Neural cell (in vitro differentiated cells): Measurements from ENCODE around the gene SUPT3H. TPM values are rescaled to one million over a fixed set of nuclear protein-coding genes. Genes with fewer than 3 reads are reported as not detected.

ENCODE experiments used
- H2AFZ ChIP-seq: fragments of 200-600, 300-800 bp; sonication (generic), shearing (Covaris generic); 2 replicates; pipeline ENCODE4 v1.6.0; 2014; ENCODE audit warnings: low read depth, mild to moderate bottlenecking, antibody characterized with exemption, low read length, moderate library complexity
- H3F3A ChIP-seq: fragments of 200-600 bp; shearing (Covaris generic); 2 replicates; pipeline ENCODE4 v1.6.1; 2016; ENCODE audit warnings: mild to moderate bottlenecking, moderate library complexity, mixed read lengths, antibody characterized with exemption, low read length; ENCODE audit not compliant: insufficient read depth, poor library complexity, severe bottlenecking
- H3K27ac ChIP-seq: fragments of 200-600, 300-800 bp; sonication (generic), shearing (Covaris generic); 2 replicates; pipeline ENCODE4 v1.5.1; 2014; ENCODE audit warnings: mild to moderate bottlenecking, low read length, moderate library complexity
- H3K27me3 ChIP-seq: fragments of 300-800, 200-600 bp; sonication (generic), shearing (Covaris generic); 2 replicates; pipeline ENCODE4 v1.6.0; 2014; ENCODE audit warnings: mild to moderate bottlenecking, low read depth, low read length, moderate library complexity; ENCODE audit not compliant: insufficient read depth
- H3K36me3 ChIP-seq: fragments of 300-800, 200-600 bp; sonication (generic), shearing (Covaris generic); 2 replicates; pipeline ENCODE4 v1.5.1; 2014; ENCODE audit warnings: mild to moderate bottlenecking, antibody characterized with exemption, low read length, moderate library complexity; ENCODE audit not compliant: insufficient read depth
- H3K4me2 ChIP-seq: fragments of 300-800, 200-600 bp; sonication (generic), shearing (Covaris generic); 2 replicates; pipeline ENCODE4 v1.6.0; 2014; ENCODE audit warnings: mild to moderate bottlenecking, low read length
- H3K4me3 ChIP-seq: fragments of 300-800, 200-600 bp; sonication (generic), shearing (Covaris generic); 2 replicates; pipeline ENCODE4 v1.5.1; 2014; ENCODE audit warnings: mild to moderate bottlenecking, low read length, moderate library complexity
- H3K79me2 ChIP-seq: fragments of 200-600 bp; shearing (Covaris generic); replicated peaks from 2 replicates; pipeline ENCODE4 v1.6.0; 2014; ENCODE audit warnings: mild to moderate bottlenecking, low read length, moderate library complexity; ENCODE audit not compliant: insufficient read depth
- H3K9ac ChIP-seq: fragments of 300-800, 200-600 bp; sonication (generic), shearing (Covaris generic); 2 replicates; pipeline ENCODE4 v1.6.1; 2016; ENCODE audit warnings: mild to moderate bottlenecking, low read length, mixed read lengths
- H3K9me2 ChIP-seq: fragments of 200-600 bp; shearing (Covaris generic); 2 replicates; pipeline ENCODE4 v1.6.1; 2016; ENCODE audit warnings: mild to moderate bottlenecking, low read length, mixed read lengths; ENCODE audit not compliant: insufficient read depth
- H3K9me3 ChIP-seq: fragments of 200-600, 300-800 bp; sonication (generic), shearing (Covaris generic); 2 replicates; pipeline ENCODE4 v1.6.1; 2016; ENCODE audit warnings: mild to moderate bottlenecking, mixed run types, low read length, moderate library complexity, mixed read lengths
- H4K20me1 ChIP-seq: fragments of 200-600 bp; shearing (Covaris generic); 2 replicates; pipeline ENCODE4 v1.6.1; 2016; ENCODE audit warnings: mild to moderate bottlenecking, mixed run types; ENCODE audit not compliant: insufficient read depth
- EP300 ChIP-seq: fragments of 450-650 bp; conservative IDR thresholded peaks from 2 replicates; pipeline ENCODE4 v1.6.1; 2014; ENCODE audit warnings: antibody characterized with exemption, mild to moderate bottlenecking, moderate library complexity; ENCODE audit not compliant: poor library complexity, severe bottlenecking
- EZH2 ChIP-seq: fragments of 200-600, 300-800 bp; shearing (Covaris generic), sonication (generic); IDR thresholded peaks from 2 replicates; pipeline ENCODE4 v1.6.1; 2014; ENCODE audit warnings: antibody characterized with exemption, low read length, borderline replicate concordance, mild to moderate bottlenecking; ENCODE audit not compliant: insufficient read depth, poor library complexity, severe bottlenecking
- MXI1 ChIP-seq: fragments of 450-650 bp; conservative IDR thresholded peaks from 2 replicates; pipeline ENCODE4 v1.6.1; 2014; ENCODE audit warnings: antibody characterized with exemption, mild to moderate bottlenecking; ENCODE audit not compliant: poor library complexity, severe bottlenecking
- POLR2AphosphoS5 ChIP-seq: IDR thresholded peaks from 2 replicates; pipeline ENCODE4 v1.6.1; 2012
- RAD21 ChIP-seq: fragments of 450-650 bp; conservative IDR thresholded peaks from 2 replicates; pipeline ENCODE4 v1.6.1; 2014; ENCODE audit warnings: antibody characterized with exemption, mild to moderate bottlenecking, moderate library complexity
- REST ChIP-seq: IDR thresholded peaks from 2 replicates; pipeline ENCODE4 v1.6.1; 2012; ENCODE audit warnings: borderline replicate concordance
- SMC3 ChIP-seq: fragments of 450-650 bp; conservative IDR thresholded peaks from 2 replicates; pipeline ENCODE4 v1.6.1; 2014; ENCODE audit warnings: antibody characterized with exemption, mild to moderate bottlenecking, moderate library complexity; ENCODE audit not compliant: poor library complexity
- TAF1 ChIP-seq: IDR thresholded peaks from 2 replicates; pipeline ENCODE4 v1.6.1; 2012; ENCODE audit warnings: low read depth
- polyA plus RNA-seq: library from polyadenylated mRNA; depleted of rRNA; stranded (reverse); fragments of >200 nt; gene quantifications from 2 replicates; pipeline ENCODE4 v1.2.3, GENCODE V29; 2014
- TF ChIP-seq, protein P1 (sequence below): fragments of 450-650 bp; IDR thresholded peaks from 2 replicates; pipeline ENCODE4 v1.5.1; 2014; ENCODE audit warnings: antibody characterized with exemption, mild to moderate bottlenecking, moderate library complexity; ENCODE audit not compliant: poor library complexity, severe bottlenecking

SUPT3H gene
- polyA plus RNA-seq, 1 donor from 2014 or later = 6.8 TPM

GRCh38 chr6:44985006-44985405, 392.7 kb downstream of the SUPT3H start:
- TF ChIP-seq, protein P1, sequence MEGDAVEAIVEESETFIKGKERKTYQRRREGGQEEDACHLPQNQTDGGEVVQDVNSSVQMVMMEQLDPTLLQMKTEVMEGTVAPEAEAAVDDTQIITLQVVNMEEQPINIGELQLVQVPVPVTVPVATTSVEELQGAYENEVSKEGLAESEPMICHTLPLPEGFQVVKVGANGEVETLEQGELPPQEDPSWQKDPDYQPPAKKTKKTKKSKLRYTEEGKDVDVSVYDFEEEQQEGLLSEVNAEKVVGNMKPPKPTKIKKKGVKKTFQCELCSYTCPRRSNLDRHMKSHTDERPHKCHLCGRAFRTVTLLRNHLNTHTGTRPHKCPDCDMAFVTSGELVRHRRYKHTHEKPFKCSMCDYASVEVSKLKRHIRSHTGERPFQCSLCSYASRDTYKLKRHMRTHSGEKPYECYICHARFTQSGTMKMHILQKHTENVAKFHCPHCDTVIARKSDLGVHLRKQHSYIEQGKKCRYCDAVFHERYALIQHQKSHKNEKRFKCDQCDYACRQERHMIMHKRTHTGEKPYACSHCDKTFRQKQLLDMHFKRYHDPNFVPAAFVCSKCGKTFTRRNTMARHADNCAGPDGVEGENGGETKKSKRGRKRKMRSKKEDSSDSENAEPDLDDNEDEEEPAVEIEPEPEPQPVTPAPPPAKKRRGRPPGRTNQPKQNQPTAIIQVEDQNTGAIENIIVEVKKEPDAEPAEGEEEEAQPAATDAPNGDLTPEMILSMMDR = no peak
- TF ChIP-seq RAD21 (no peak), EP300 (no peak), POLR2AphosphoS5 (no peak), EZH2 (no peak), REST (no peak), SMC3 (no peak), MXI1 (no peak), TAF1 (no peak)
- H3K27me3 ChIP-seq = no peaks in the 10 kb centered on the region
- H3K79me2 ChIP-seq = no peaks in the 10 kb centered on the region
- H4K20me1 ChIP-seq = no peaks in the 10 kb centered on the region
- no peaks in the 10 kb centered on the region for H3K9me2 ChIP-seq
- H3K36me3 ChIP-seq = no peaks in the 10 kb centered on the region
- no peaks in the 10 kb centered on the region for H3F3A ChIP-seq
- H3K9me3 ChIP-seq = no peaks in the 10 kb centered on the region
- no peak overlapping the region for H3K4me2 ChIP-seq
- H2AFZ ChIP-seq = no peak overlapping the region
- no peak overlapping the region for H3K4me3 ChIP-seq
- no peak overlapping the region for H3K9ac ChIP-seq
- H3K27ac ChIP-seq = no peak overlapping the region

DNA sequence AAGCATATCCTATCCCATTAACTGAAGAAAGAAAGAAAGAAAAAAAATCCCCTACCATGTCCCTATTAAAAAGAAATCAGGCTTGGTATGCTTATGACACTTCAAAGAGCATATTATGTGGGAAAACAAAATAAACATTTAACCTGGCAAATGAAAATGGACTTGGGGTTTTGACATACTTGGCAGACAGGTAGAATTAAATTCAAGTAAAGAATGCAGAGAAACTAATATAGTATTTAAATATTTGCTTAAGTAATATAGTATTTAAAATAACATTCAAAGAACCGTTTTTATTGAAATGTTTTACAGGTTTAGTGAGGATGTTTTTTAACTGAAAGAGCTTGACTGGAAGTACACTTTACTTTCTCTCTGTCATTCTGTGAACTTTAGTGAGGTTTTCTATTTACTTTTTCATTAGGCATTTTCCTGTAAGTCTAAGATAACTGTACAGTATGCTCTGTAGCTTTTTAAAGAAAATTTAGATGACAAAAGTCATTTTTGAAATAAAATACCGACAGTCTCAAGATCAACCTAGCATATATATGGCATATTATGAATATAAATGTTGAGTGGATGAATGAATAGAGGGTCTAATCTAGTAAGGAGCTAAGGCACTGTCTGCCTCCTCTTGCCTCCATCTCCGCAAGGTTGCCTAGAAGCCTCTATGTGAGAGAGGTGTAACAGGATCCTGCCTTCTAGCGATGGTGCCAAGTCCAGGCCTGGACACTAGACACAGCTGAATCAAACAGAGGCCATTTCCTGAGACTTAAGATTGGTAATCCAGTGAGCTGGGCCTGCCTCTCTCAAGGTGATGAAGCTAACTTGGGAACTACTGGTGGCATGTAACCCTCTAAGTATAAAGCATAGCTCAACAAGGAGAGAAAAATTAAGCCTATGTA, 394.0 kb downstream of the SUPT3H start:
- Histone ChIP-seq H3K79me2 (no peaks in the 10 kb centered on the region), H3K4me3 (no peak overlapping the region), H4K20me1 (no peaks in the 10 kb centered on the region), H3K9me3 (no peaks in the 10 kb centered on the region), H3K27me3 (no peaks in the 10 kb centered on the region), H3K9ac (no peak overlapping the region), H3K27ac (no peak overlapping the region), H2AFZ (no peak overlapping the region), H3K9me2 (no peaks in the 10 kb centered on the region), H3K36me3 (no peaks in the 10 kb centered on the region), H3K4me2 (no peak overlapping the region), H3F3A (no peaks in the 10 kb centered on the region)
- TF ChIP-seq TAF1 = no peak
- no peak for TF ChIP-seq EP300
- no peak for TF ChIP-seq MXI1
- TF ChIP-seq, protein P1 = no peak
- TF ChIP-seq SMC3 = no peak
- no peak for TF ChIP-seq POLR2AphosphoS5
- TF ChIP-seq EZH2 = no peak
- TF ChIP-seq REST = no peak
- no peak for TF ChIP-seq RAD21
